ENCODE results near the gene NCSTN. TPM values are rescaled to one million over a fixed set of nuclear protein-coding genes. Genes with fewer than 3 reads are reported as not detected.
"Not testable (repeated sequence)": the region's sequence is repeated elsewhere in the genome, so short reads cannot be mapped to it uniquely, and the experiment has no call there.

Gene NCSTN
- total RNA-seq, 1 experiment from 2014 or later: 58.0 TPM

GRCh38 chr1:160376525-160377131 lies 33.4 kb downstream of the NCSTN start:
- Histone ChIP-seq H3K27ac (ENCODE audit: low read depth, low read length, poor library complexity, severe bottlenecking) (no peak overlapping the region), H3K36me3 (ENCODE audit: insufficient read depth, low read length, poor library complexity, severe bottlenecking) (no peaks in the 10 kb centered on the region), H3K4me3 (ENCODE audit: low read depth, low read length, poor library complexity, severe bottlenecking) (no peak overlapping the region), H3K27me3 (replicated peaks; ENCODE audit: insufficient read depth, low read depth, low read length, poor library complexity) (no peaks in the 10 kb centered on the region), H3K4me1 (ENCODE audit: insufficient read depth, low read length, poor library complexity, severe bottlenecking) (peaks cover 20% of the 10 kb centered on the region), H3K9me3 (ENCODE audit: low read depth, low read length, poor library complexity, severe bottlenecking) (no peaks in the 10 kb centered on the region)
- intact Hi-C loops (cut with micrococcal nuclease; ENCODE audit: unreplicated experiment): loop anchor here (1.0 to 5.0 kb wide), 3 partner anchors 89 to 275 kb away; partner anchors contain the start of gene PEX19
- TF ChIP-seq CTCF (conservative IDR thresholded peaks at IDR 0.05; ENCODE audit: low read depth, low read length) (peak; percentile 92), EZH2 (IDR thresholded peaks at IDR 0.05; ENCODE audit: borderline replicate concordance, low read depth, low read length, poor library complexity, severe bottlenecking) (no peak)
- ChIA-PET POLR2A (ENCODE audit: low non-redundant PET) (interaction anchor here (0.6 kb wide), 1 partner anchor 301 kb away, joined by 3 read pairs; no protein-coding TSS in a partner anchor), CTCF (interaction anchor here (0.6 to 2.6 kb wide), 13 partner anchors 23 to 344 kb away, joined by 3 to 19 read pairs (median 4); no protein-coding TSS in a partner anchor)
- peak; percentile 84 for DNase-seq (ENCODE audit: low spot score)
- no TSS peak for BruUV-seq (replicated peaks)

- Histone ChIP-seq H3K36me3 (ENCODE audit: insufficient read depth, low read length, poor library complexity, severe bottlenecking) (no peaks in the 10 kb centered on the region), H3K27me3 (replicated peaks; ENCODE audit: insufficient read depth, low read depth, low read length, poor library complexity) (no peaks in the 10 kb centered on the region), H3K9me3 (ENCODE audit: low read depth, low read length, poor library complexity, severe bottlenecking) (no peaks in the 10 kb centered on the region), H3K27ac (ENCODE audit: low read depth, low read length, poor library complexity, severe bottlenecking) (no peak overlapping the region), H3K4me1 (ENCODE audit: insufficient read depth, low read length, poor library complexity, severe bottlenecking) (peaks cover 20% of the 10 kb centered on the region), H3K4me3 (ENCODE audit: low read depth, low read length, poor library complexity, severe bottlenecking) (no peak overlapping the region)
- intact Hi-C loops (cut with micrococcal nuclease; ENCODE audit: unreplicated experiment): loop anchor here (5.0 kb wide), 1 partner anchor 90 kb away; the partner anchor contains the start of gene PEX19
- DNase-seq (ENCODE audit: low spot score): no peak
- CTCF ChIA-PET: interaction anchor here (0.8 to 2.6 kb wide), 5 partner anchors 24 to 292 kb away, joined by 3 to 19 read pairs (median 4); no protein-coding TSS in a partner anchor
- no peak for TF ChIP-seq CTCF (conservative IDR thresholded peaks at IDR 0.05; ENCODE audit: low read depth, low read length)
- no peak for TF ChIP-seq EZH2 (IDR thresholded peaks at IDR 0.05; ENCODE audit: borderline replicate concordance, low read depth, low read length, poor library complexity, severe bottlenecking)
- BruUV-seq (replicated peaks): no TSS peak
- POLR2A ChIA-PET (ENCODE audit: low non-redundant PET): no interaction called here
These were observed 34.5 kb downstream of the NCSTN start for GRCh38 chr1:160377585-160378206.

DNA sequence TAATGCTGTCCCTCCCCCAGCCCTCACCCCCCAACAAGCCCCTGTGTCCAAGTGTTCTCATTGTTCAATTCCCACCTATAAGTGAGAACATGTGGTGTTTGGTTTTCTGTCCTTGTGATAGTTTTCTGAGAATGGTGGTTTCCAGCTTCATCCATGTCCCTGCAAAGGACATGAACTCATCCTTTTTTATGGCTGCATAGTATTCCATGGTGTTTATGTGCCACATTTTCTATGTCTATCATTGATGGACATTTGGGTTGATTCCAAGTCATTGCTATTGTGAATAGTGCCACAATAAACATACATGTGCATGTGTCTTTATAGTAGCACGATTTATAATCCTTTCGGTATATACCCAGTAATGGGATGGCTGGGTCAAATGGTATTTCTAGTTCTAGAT lies 41.6 kb downstream of the NCSTN start:
- H3K36me3 ChIP-seq (ENCODE audit: insufficient read depth, low read length, poor library complexity, severe bottlenecking); intact Hi-C loops (cut with micrococcal nuclease; ENCODE audit: unreplicated experiment); DNase-seq (ENCODE audit: low spot score); BruUV-seq (replicated peaks); POLR2A ChIA-PET (ENCODE audit: low non-redundant PET); H3K4me3 ChIP-seq (ENCODE audit: low read depth, low read length, poor library complexity, severe bottlenecking); H3K9me3 ChIP-seq (ENCODE audit: low read depth, low read length, poor library complexity, severe bottlenecking); CTCF ChIA-PET; H3K27me3 ChIP-seq (replicated peaks; ENCODE audit: insufficient read depth, low read depth, low read length, poor library complexity); H3K4me1 ChIP-seq (ENCODE audit: insufficient read depth, low read length, poor library complexity, severe bottlenecking); H3K27ac ChIP-seq (ENCODE audit: low read depth, low read length, poor library complexity, severe bottlenecking): not testable (repeated sequence)

GRCh38 chr1:160388406-160388805 lies 45.2 kb downstream of the NCSTN start:
- intact Hi-C loops (cut with micrococcal nuclease; ENCODE audit: unreplicated experiment); DNase-seq (ENCODE audit: low spot score); H3K4me1 ChIP-seq (ENCODE audit: insufficient read depth, low read length, poor library complexity, severe bottlenecking); CTCF ChIA-PET; H3K36me3 ChIP-seq (ENCODE audit: insufficient read depth, low read length, poor library complexity, severe bottlenecking); POLR2A ChIA-PET (ENCODE audit: low non-redundant PET); H3K27me3 ChIP-seq (replicated peaks; ENCODE audit: insufficient read depth, low read depth, low read length, poor library complexity); H3K27ac ChIP-seq (ENCODE audit: low read depth, low read length, poor library complexity, severe bottlenecking); BruUV-seq (replicated peaks); H3K9me3 ChIP-seq (ENCODE audit: low read depth, low read length, poor library complexity, severe bottlenecking); H3K4me3 ChIP-seq (ENCODE audit: low read depth, low read length, poor library complexity, severe bottlenecking): not testable (repeated sequence)
